NCI-H128 (cell line): ENCODE results near the gene THUMPD2.
A peak's percentile ranks its signal among the peaks of the same experiment; 100 is the strongest.

Experiments used
- DNase-seq: peaks from one replicate; lab custom pipeline; 2025; ENCODE audit not compliant: unreplicated experiment; lab: John Stamatoyannopoulos, UW

THUMPD2 gene

DNA sequence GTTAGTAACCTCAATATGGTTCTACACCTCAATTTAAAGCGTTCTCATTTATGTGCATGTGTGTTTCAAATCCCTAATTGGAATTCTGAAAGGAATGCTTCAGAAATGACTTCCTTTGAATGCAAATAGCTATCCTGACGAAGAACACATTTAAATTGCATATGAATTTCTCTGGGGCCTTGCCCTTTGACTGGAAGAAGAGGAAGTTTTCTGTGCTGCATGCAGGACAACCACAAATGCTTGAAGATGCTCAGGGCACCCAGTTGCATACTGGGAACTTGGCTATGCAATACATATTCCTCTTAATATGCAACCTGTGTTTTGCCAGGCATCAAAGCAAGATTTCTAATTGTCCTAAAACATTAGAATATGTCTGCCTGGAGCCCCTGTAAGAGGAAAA, 58.1 kb downstream of the THUMPD2 start:
- DNase-seq, result no peak

DNA sequence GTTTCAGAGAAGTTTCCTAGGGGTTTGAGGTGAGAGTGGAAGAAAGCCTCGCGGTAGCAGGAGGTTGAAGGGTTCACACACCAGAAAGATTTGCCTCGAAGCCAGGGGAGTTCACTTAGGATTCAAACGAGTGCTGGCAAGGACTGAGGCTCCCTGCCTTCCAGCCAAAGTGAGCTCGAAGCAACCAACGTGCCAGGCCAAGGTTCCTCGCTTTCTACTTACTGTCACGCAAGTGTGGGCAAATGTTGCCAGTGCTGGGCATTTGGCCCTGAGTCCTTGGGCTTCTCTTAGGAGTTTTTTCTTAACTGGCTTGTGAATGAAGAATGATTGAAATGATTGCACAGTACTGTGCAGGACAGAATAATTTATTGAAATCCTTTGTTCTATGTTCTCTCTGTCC, 59.7 kb downstream of the THUMPD2 start:
- DNase-seq, result no peak

DNA sequence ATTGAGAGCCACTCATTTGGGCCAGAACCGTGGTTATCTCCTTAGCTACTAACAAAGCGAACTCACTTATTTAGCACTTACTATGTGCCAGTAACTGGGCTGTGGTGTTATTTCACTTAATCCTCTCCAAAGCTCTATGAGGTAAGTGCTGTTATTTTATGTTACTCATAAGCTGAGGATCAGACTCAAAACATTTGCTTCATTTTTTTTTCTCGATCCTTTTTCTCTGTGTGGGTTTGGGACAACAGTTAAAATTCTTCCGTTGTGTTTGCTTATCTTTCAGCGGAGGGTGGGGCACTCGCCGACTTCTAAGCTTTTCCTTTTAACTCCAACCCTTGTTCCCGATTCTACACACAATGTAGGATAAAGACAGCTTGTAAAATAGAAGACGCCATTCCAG, 60.6 kb downstream of the THUMPD2 start:
- no peak for DNase-seq

DNA sequence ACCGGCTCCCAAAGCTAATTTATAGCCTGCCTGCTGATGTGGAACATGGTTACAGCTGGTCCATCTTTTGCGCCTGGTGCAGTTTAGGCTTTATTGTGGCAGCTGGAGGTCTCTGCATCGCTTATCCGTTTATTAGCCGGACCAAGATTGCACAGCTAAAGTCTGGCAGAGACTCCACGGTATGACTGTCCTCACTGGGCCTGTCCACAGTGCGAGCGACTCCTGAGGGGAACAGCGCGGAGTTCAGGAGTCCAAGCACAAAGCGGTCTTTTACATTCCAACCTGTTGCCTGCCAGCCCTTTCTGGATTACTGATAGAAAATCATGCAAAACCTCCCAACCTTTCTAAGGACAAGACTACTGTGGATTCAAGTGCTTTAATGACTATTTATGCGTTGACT, 62.0 kb downstream of the THUMPD2 start:
- no peak for DNase-seq

DNA sequence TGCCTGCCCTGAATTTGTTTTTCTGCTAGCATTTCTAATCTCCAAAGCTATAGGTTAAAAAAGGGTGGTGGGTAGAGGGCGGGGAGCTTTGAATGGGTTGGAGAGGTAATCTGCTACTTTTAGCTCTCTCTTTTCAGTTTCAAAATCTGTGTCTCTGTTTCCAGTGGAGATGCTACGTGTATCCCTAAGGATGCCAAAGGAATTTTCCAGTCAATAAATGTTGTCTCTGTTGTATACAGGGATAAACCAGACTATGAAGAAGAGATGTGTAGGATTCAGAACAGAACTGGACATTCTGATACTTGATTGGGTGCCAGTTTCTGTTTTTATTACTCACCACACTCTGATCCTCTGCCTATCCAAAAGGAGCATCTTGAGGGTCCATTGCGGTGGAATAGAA, 63.2 kb downstream of the THUMPD2 start:
- DNase-seq, result no peak

DNA sequence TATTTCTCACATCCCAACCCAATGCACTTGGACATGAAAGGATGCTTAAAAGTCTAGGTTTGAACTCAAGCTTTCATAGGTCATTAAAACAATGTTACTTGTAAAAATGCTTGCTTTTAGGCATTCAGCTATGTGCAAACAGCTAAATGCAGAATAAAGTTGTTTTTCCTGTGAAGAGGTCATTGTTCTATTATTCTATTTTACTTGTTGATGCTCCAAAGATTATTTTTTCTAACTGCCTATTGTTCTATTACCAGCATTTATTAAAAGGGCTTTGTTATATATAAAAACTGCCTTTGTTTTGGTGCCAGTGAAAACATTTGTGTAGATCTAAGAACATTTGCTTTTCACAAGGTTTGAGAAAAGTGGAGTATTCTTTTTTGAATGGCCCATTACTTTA, 64.0 kb downstream of the THUMPD2 start:
- no peak for DNase-seq

DNA sequence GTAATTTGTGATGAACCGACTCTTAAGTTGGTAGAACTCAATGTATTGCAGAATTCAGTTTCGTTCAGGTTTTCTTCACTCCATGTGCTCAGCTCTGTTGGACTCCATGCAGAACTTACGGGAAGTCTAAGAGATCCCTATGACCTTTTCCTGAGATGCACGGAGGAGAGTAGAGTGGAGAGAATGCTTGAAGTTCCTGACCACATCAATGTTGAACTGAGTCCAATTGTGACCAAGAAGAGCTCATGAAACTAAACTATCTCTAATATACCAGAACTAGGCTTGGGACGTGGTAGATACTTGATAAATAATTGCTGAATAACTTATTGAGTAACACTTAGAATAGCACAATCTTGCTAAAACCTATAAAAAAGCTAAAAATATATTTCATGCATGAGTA, 66.1 kb downstream of the THUMPD2 start:
- DNase-seq, result no peak

DNA sequence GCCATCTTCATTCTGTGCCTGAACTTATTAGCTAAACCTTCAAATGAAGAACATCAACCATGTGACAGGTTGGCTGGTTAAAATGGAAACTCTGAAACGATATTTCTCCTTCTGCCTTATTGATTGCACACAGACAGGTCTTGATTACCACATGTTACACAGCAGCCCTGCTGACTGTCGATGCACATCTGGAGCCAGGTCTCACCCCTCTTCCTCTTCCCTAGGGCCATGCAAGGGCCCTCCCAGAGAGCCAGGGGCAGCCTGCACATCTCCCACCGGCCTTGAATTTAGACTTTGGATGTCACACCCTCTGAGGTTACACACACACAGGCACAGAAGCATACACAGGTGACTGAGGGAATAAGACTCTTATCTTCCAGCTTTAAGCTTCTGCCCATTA, 68.3 kb downstream of the THUMPD2 start:
- DNase-seq, result no peak

DNA sequence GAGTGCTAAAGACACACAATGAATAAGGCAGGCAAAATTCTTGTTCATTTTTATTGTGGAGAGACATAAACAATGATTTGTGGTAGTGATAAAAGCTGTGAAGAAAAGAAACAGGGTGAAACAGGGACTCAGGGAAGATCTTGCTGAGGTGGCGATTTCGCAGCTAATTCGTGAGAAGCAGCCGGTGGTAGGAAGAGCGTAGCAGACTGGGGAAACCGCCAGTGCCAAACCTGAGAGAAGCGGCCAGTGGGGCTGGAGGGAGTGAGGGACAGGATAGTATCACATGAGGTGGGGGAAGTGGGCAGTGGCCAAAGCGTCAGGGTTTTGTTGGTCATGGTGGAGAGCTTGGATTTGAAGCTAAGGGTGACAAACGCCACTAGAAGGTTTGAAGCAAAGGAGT, 71.1 kb downstream of the THUMPD2 start:
- no peak for DNase-seq

DNA sequence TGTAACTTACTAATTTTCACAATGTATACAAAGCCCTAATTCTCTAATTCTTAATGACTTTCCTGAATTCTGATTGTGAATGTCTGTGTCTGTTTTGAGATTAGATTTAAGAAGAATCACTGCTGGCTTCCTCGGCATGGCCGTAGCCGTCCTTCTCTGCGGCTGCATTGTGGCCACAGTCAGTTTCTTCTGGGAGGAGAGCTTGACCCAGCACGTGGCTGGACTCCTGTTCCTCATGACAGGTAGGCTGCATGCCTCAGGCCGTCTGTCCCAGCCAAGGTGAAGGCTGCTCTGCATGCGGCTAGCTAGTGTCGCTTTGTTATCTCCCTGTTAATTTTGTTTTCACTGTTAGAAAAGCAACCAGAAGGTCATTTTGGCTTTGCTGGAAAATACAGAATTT, 72.1 kb downstream of the THUMPD2 start:
- DNase-seq, result no peak

DNA sequence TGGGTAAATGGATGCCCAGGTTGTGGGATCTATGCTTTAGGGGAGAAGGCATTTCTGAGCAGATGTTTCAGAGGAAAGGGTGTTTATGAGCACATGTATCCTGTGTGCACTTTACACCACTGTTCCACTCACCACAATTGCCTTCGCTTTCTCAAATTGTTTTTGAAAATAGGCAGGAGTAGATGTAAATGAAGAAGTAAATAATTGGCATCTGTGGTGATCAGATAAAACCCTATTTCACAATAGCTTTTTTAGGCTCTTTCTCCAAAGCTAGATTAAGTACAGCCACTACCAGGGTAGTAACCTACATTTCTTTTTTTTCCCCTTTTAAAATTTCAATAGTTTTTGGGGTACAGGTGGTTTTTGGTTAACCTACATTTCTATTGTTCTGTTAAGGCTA, 72.7 kb downstream of the THUMPD2 start:
- no peak for DNase-seq

DNA sequence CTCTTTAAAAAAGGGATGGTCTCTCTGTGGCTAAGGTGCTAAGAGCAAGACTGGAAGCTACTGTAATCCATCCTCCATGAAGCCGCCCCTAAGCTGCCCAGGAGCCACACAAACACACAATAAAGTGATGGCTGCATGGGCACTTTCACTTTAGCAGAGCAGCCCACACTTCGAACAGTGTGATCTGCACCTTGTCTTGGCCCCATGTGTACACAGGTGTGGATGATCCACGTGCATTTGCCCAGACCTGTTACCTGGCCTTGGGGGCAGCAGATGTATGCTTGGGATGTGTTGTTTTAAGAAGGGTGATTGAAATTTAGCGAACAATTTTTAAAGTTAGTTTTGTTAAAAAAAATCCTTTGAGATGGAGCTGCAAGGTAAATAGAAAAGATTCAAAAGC, 73.4 kb downstream of the THUMPD2 start:
- no peak for DNase-seq

DNA sequence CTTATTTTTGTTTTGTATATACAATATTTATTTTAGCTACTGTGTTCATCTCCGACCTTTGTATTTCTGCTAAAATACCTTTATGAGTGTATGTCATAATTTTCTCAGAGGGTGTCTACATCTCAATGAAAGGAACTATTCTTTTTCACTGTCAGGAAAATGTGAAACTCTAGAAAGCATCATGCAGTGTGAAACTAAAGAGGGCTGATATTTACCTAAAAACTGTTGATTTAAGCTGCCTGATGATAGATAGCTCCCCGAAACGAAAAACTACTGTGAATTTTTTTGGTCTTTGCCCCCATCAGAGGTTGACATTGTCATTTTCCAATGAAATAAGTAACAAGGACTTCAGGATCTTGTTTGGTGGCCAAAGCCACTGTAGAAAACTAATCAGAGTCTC, 74.5 kb downstream of the THUMPD2 start:
- no peak for DNase-seq

DNA sequence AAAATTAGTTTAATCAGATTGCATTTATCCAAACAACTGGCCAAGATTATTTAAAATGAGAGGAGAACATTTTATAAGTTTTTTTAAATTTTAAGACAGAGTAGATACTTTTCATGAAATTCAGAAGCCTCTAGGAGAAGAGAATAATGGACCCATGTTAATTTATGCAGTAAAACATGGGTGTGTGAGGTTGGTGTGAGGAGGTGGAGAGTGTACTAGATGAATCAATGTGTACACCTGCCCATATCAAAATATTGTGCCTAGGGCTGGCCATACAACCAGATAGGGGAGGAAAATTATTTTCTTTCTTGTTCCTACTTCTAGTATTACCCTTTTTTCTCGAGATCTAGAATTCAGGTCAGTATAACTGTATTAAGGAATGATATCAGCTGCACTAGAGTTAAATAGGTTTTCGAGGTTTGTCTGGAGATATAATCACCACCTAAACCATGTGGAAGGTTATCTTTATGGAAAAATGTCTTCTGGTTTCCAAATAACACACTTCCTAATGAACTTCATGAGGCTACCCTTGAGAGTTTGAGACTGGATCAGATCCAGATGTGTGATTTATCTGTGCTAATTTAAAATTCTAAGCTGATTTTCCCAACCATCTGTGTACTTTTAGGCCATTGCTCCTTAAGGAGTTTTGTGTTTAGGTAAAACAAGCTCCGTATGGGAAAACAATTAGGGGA, 75.7 kb downstream of the THUMPD2 start:
- no peak for DNase-seq

DNA sequence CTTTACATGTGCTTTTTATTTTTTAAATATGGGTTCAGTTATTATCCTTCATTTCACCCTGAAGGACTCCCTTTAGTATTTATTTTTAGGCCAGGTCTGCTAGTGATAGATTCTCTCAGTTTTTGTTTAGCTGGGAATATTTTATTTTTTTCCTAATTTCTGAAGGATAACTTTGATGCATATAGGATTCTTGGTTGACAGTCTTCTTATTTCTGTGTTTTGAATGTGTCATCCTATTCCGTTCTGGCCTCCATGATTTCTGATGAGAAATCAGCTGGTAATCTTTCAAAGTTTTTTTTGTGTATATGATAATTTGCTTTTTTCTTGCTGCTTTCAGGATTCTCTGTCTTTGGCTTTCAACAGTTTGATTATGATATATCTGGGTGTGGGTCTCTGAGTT, 77.9 kb downstream of the THUMPD2 start:
- no peak for DNase-seq

DNA sequence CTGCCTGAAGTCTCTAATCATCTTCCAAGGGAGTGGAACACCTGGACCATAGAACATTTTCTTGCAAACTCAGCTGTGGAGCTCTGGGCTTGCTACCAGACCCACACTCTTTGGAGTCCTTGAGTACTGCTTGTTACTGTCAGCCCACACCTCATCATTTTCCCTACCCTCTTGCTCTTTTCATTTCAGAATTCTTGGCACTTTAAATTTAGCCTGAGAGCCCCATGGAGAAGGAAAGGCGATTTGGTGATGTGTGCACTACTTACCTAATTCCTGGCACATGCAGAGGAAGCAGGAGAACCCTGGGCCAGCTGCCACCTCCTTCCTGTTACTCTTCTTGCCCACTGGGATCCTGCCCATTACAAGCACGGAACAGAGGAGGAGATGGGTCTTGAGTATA, 81.6 kb downstream of the THUMPD2 start:
- DNase-seq, result no peak

DNA sequence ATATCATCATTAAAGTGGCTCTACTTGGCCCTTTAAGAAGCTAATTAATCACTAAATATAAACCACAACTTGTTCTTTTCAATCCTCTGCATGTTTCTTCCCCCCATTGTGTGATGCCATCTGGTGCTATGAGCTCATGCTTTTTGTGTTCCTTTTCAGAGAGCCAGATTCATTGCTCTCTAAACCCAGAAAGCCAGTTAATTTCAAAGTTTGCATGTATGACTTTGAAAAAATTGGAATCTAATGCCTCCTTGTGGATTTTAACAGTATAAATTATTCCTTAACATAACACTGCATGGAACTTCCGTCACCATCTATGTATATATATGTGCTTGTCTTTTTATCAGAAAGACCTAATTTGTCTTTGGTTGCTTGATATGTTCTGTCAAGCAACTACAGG, 82.2 kb downstream of the THUMPD2 start:
- DNase-seq, result no peak

DNA sequence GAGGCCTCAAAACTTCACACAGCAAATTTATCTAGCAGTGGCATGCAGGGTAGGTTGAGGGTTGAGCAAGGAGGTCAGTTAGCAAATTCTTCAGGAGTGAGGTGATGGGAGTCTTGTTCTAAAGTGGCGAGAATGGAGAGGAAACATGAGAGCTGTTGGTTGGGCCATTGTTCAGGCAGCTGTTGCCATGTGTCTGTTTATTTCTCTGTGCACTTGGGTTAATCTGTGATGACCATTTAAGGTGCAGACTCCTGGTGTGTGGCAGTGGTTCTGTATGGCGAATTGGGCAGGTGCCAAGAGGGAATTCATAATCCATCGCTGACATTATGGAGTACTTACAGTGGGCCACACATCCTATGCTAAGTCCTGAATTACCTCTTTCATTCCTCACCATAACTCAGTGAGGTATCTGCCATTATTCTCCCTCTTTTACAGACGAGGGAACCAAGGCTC, 82.9 kb downstream of the THUMPD2 start:
- DNase-seq, result peak; percentile 16

DNA sequence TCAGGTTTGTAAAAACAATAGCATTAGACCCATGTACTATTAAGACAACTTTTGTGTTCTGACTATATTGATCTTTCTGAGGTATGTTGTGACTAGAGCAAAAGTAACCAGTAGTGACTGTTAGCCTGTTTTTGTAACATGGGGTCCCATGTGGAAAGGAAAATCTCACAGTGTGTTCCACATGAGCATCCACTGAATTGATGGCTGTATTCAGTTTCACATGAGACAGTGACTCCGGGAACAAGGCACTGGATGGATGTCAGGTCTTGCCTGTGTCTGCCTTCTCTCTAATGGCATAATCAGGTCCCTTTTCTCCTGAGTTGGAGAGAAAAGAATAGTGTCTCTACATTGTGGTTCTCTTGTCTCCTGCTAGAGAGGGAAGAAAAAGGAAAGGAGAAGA, 85.8 kb downstream of the THUMPD2 start:
- DNase-seq, result no peak

DNA sequence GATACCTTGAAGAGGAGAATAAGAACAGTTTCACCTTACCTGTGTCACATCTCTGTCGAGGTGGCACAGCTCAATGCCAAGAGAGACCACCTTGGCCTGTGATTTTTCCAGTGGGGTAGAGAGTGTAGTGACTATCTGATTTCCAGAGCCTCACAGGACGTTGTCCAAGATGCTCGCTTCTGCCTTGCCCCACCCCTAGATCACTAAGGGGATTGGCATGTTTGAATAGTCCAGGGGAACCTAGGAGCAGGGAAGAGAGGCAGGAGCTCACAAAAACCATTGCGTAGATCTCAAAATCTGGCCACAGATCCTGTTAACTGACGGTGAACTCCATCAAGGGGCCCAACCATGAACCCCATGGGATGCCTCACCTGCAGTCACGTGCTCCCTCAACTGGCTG, 89.2 kb downstream of the THUMPD2 start:
- no peak for DNase-seq

DNA sequence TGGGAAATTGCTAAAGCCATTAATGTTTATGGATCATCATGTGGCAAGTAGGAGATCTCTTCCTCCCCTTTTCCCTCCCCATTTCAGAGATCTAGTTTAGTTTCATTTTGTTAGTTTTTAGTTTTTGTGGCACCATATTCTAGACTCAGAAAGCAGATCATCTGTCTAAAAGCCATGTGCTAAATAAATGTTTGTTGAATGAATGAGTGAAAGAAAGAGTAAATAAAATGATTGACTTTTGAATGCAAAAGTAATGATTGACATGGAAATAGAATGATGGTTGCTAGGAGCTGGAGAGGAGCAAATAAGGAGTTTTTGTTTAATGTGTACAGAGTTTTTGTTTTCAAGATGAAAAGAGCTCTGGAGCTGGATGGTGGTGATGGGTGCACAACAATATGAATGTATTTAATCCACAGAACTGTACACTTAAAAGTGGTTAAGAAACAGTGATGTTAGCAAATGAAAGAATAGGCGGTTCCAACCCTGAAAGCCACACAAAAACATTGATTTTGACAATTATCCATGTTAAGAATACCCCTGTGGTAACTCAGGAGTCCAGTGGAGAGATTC, 89.7 kb downstream of the THUMPD2 start:
- DNase-seq, result no peak

DNA sequence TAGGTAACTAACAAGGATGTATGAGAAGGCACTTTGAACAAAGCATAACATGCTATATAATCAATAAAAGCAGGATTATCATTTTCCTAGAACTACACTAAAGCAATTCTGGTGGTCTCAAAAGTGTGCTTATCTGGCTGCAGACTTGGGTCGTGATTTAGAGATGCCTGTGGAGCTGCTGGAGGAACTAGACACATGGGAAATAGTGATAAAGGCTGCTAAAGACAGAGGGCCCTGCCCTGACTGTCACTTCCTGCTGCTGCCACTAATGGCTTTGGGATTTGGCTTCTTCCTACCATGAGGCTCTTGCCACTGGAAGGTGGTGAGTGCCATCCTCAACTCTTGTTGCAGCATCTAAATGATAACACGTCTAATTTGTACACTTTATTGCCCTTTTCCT, 90.9 kb downstream of the THUMPD2 start:
- no peak for DNase-seq

DNA sequence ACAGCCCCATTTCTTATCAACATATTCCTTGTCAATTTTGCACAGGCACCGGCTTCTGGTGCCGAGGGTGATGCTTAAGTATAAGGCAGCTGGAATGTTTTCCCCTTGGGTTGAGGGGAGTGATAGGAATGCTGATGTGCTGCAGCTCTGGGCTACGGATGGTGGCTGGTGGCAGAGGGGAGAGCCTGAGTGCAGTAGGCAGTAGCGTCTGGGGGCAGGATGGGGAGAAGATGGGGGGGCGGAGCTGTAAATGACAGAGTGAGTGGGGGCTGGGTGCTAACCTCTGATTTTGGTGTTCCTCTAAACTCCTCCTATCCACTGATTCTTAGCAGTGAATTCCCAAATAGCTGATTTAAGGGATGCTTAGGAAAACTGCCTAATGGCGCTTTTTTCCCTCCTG, 92.6 kb downstream of the THUMPD2 start:
- DNase-seq, result no peak
